ENCODE data around the gene MDK. TPM values are rescaled to one million over a fixed set of nuclear protein-coding genes. Genes with fewer than 3 reads are reported as not detected.
"Not testable (repeated sequence)": the region's sequence is repeated elsewhere in the genome, so short reads cannot be mapped to it uniquely, and the experiment has no call there.

The MDK gene
- total RNA-seq, 1 donor from 2014 or later, result 92.7 TPM

- intact Hi-C loops (cut with DNase I), result no loop called here
- DNase-seq (ENCODE audit: low spot score) (no peak), ATAC-seq (no peak)
Measured at GRCh38 chr11:46378811-46379481, 2.5 kb upstream of the MDK start.

GRCh38 chr11:46379482-46380293 is 1.8 kb upstream of the MDK start:
- ATAC-seq, result peak; percentile 30
- DNase-seq (ENCODE audit: low spot score), result not testable (repeated sequence)
- intact Hi-C loops (cut with DNase I), result loop anchor here (5.0 to 10.0 kb wide), 2 partner anchors 153 to 235 kb away; partner anchors contain the start of genes ATG13 and HARBI1

DNA sequence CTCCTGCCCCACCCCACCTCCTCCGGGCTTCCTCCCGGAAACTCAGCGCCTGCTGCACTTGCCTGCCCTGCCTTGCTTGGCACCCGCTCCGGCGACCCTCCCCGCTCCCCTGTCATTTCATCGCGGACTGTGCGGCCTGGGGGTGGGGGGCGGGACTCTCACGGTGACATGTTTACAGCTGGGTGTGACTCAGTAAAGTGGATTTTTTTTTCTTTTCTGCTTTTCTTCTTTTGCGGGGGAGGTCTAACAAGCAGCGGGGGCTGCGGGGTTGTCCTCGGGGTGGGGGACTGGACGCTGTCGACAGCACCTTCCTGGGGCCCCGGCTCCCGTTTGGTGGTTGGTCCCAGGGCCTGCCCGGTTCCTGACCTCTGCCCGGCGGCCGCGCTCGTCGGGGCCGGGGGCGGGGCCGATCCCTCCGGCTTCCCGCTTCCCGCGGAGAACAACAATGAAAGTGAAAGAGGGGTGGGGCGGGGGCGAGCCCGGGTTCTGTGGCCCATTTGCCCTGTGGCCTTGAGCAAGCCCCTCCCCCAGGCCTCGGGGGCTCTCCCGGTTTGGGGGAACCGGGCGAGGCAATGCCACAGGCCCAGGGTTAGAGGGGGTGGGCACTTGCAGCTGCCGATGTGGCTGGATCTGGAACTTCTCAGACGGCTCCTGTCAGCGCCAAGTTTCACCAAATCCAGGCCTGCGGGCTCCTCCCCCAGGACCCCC is 975 bp upstream of the MDK start:
- intact Hi-C loops (cut with DNase I), result loop anchor here (5.0 to 10.0 kb wide), 2 partner anchors 152 to 234 kb away; partner anchors contain the start of genes ATG13 and HARBI1
- peak; percentile 85 for DNase-seq (ENCODE audit: low spot score)
- peak; percentile 65 for ATAC-seq

DNA sequence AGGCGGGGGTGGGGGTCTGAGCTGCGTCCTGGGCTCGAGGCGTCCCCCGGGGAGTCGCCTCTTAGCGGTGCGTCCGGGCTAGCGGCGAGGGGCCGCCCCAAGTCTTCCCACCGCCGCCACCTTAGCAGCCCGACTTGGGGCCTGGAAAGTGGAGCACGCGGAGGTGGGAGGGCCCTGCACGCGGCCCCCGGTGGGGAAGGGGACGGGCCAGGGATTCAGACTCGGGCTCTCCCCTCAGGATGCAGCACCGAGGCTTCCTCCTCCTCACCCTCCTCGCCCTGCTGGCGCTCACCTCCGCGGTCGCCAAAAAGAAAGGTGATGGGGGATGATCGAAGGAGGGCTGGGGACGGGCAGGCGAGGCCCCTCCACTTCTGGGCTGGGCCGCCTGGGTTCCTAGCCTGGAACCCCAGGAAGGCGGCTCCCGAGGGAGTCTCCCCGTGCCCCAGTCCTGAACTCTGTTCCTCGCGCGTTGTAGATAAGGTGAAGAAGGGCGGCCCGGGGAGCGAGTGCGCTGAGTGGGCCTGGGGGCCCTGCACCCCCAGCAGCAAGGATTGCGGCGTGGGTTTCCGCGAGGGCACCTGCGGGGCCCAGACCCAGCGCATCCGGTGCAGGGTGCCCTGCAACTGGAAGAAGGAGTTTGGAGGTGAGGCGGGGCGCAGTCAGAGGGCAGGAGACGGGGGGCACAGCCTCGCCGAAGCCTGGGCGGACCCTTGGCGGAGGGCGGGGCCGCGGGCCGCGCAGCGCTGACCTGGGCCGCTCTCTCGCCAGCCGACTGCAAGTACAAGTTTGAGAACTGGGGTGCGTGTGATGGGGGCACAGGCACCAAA is 563 bp downstream of the MDK start:
- ATAC-seq (no peak), DNase-seq (ENCODE audit: low spot score) (no peak)
- intact Hi-C loops (cut with DNase I), result loop anchor here (5.0 to 10.0 kb wide), 2 partner anchors 150 to 233 kb away; partner anchors contain the start of genes ATG13 and HARBI1

GRCh38 chr11:46382646-46383403 is 1.4 kb downstream of the MDK start:
- ATAC-seq (no peak), DNase-seq (ENCODE audit: low spot score) (no peak)
- intact Hi-C loops (cut with DNase I), result loop anchor here (5.0 to 10.0 kb wide), 2 partner anchors 149 to 232 kb away; partner anchors contain the start of genes ATG13 and HARBI1

DNA sequence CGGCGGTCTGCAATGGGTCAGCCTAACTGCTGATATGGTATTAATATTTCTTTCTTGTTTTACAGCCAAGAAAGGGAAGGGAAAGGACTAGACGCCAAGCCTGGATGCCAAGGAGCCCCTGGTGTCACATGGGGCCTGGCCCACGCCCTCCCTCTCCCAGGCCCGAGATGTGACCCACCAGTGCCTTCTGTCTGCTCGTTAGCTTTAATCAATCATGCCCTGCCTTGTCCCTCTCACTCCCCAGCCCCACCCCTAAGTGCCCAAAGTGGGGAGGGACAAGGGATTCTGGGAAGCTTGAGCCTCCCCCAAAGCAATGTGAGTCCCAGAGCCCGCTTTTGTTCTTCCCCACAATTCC is 1.9 kb downstream of the MDK start:
- DNase-seq (ENCODE audit: low spot score) (no peak), ATAC-seq (no peak)
- intact Hi-C loops (cut with DNase I), result loop anchor here (5.0 to 10.0 kb wide), 2 partner anchors 149 to 231 kb away; partner anchors contain the start of genes ATG13 and HARBI1

DNA sequence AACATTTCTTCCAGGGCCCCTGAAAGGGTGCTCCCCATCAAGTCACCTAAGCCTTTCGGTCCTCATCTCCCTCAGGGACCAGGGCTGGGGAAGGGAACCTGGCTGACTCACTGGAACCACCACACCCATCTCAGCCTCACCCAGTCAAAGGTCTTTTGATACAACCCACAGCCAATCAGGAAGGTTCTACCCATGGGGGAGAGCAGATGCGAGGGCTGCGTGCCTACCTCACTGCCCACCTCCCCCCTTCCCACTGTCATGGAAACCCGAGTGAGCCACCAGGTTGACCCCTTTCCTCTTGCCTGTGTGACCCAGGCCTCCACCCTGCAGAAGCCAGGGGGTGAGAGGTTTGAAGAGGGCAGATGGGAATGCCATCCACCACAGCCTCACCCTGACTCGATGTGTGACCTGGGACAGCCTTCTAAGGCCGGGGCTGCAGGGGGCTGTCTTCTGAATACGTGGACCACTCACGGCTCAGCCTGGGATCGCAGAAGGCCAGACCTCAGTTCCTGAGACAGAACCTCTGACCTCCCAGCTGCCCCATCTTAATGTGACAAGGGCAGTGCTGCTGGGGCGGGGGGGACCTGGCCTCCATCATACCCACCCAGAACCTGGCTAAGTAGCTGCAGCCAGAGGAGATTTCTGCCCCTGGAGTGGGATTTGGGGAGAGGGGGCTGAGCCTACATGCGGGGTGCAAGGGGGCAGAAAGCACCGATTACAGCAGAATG is 2.7 kb downstream of the MDK start:
- DNase-seq (ENCODE audit: low spot score), result no peak
- intact Hi-C loops (cut with DNase I), result loop anchor here (5.0 to 10.0 kb wide), 2 partner anchors 148 to 231 kb away; partner anchors contain the start of genes ATG13 and HARBI1
- ATAC-seq, result no peak

DNA sequence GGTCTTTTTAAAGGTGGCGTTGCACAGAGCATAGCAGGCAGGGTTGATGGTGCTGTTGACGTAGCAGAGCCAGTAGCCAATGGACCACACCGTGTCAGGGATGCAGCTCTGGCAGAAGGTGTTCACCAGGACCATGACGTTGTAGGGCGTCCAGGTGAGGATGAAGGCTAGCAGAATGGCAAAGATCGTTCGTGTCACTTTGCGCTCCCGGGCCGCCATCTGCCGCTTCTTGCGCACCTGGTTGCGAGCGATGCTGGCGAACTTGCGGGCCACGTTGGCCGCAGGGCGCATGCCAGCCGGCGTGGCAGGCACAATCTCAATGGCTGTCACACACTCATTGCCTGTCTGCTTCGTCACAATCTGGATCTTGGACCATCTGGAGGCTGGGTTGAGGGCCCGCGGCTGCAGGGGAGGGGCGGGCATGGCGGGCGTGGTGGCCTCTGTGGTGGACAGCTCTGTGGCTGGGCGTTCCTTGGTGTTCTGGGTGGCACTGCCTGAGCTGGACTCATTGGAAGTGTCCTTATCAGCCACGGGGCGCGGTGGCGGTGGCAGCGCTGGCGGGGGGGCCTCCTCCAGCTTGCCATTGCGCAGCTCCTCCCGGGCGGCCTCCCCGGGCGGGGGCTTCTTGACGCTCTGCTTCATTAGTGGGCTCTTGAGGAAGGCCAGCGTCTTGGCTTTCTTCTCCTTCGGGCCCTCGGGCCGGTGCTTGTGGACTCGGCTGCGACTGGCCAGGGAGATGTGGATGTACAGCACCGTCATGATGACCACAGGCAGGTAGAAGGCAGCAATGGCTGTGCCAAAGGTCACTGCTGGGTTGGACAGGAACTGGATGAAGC is 3.9 kb downstream of the MDK start:
- DNase-seq (ENCODE audit: low spot score) (no peak), ATAC-seq (no peak)
- intact Hi-C loops (cut with DNase I), result loop anchor here (10.0 kb wide), 1 partner anchor 229 kb away; the partner anchor contains the start of genes ATG13 and HARBI1

DNA sequence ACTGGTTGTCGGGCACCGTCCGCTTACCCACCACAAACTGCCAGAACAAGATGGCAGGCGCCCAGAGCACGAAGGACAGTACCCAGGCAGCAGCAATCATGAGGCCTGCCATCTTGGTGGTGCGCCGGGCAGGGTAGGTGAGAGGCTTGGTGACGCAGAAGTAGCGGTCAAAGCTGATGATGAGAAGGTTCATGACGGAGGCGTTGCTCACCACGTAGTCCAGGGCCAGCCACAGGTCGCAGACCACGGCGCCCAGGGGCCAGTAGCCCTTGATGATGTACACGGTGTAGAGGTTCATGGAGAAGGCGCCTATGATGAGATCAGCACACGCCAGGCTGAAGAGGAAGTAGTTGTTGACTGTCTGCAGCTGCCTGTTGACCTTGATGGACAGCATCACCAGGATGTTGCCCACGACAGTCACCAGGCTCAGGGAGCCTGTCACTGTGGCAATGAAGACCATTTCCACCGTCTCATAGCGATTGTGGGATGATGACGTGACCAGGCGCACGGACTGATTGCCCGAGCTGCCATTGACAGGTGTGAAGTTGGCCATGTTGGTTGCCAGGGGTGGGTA is 4.6 kb downstream of the MDK start:
- intact Hi-C loops (cut with DNase I), result loop anchor here (10.0 kb wide), 1 partner anchor 229 kb away; the partner anchor contains the start of genes ATG13 and HARBI1
- ATAC-seq, result no peak

DNA sequence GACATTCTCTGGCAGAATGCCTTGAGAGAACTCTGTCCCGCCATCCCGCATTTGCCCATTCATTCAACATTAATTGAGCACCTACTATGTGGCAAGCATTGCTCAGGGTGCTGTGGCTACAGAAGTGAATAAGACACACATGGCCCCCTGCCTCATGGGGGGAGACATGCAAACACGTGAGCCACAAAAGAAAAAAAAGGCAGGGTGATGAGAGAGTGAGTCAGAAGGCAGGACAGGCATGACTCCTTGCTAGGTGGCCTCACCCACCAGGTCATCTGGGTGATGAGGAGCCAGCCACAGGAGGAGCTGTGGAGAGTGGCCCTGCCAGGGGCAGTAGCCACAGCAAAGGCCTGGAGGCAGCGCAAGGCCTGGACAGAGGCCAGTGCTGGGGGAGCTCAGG is 5.2 kb downstream of the MDK start:
- intact Hi-C loops (cut with DNase I), result loop anchor here (10.0 kb wide), 1 partner anchor 228 kb away; the partner anchor contains the start of genes ATG13 and HARBI1
- ATAC-seq (no peak), DNase-seq (ENCODE audit: low spot score) (no peak)

More for the DNA sequence above, 4.6 kb downstream of the MDK start:
- no peak for DNase-seq (ENCODE audit: low spot score)

DNA sequence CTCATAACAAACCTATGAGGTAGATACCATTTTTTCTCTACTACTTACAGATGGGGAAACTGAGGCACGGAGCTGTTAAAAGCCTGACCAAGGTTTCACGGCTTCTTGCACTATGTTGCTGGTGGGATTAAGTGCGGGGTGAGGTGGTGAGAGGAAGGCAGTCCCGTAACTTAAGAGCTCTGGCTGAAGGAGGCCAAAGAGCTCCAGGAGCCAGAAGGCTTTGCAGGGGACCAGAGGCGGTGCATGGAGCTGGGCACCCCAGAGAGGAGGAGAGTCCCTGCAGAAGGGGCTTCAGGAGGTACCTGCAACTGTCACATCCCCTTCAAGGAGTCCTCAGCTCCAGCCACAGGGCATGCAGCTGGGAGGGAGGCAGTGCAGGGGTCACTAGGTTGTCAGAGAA is 6.0 kb downstream of the MDK start:
- DNase-seq (ENCODE audit: low spot score) (no peak), ATAC-seq (no peak)
- intact Hi-C loops (cut with DNase I), result loop anchor here (10.0 kb wide), 1 partner anchor 227 kb away; the partner anchor contains the start of genes ATG13 and HARBI1

DNA sequence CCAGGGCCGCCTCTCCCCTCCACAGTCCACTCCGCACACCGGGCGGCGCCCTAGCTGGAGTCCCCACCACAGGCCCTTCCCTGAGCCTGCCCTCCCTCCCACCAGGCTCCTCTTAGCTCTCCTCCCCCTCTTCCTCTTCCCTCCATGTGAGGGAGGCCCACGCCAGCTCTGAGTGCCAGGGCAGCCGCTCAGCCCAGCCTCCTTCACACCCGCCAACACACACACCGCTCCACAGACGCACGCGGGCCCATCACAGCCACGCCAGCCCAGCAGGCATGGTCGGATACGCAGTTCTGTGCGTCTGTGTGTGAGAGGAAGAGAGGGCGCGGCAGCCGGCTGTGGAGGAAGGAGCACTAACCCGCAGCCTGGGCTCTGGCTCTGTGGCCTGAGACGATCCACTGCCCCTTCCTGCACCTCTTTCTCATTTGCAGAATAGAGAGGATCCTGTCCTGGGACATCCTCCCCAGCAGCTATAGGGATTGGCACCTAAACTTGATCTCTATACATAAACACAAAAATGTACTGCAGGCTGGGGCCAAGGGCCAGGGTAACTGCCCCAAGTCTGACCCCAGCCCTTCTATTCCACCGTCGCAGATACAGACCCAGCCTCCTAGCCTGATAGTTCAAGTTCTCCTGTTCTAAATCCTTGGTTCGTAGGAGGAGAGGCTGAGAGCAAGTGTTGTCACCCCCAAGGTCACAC is 6.6 kb downstream of the MDK start:
- no peak for DNase-seq (ENCODE audit: low spot score)
- ATAC-seq, result no peak
- intact Hi-C loops (cut with DNase I), result loop anchor here (10.0 kb wide), 1 partner anchor 227 kb away; the partner anchor contains the start of genes ATG13 and HARBI1

GRCh38 chr11:46388619-46389449 is 7.4 kb downstream of the MDK start:
- DNase-seq (ENCODE audit: low spot score), result no peak
- no peak for ATAC-seq
- intact Hi-C loops (cut with DNase I), result loop anchor here (10.0 kb wide), 1 partner anchor 226 kb away; the partner anchor contains the start of genes ATG13 and HARBI1

Data from sciatic nerve (tissue), 2 donors.